T-helper 1 cell treated with Interleukin-12 subunit alpha and Interleukin-12 subunit beta and Interleukin-4 antibody, amounts not matched to agents 30 ng/mL and 1 ng/mL, for 36 hours (primary cell): ENCODE measurements around the gene DMD. TPM values are rescaled to one million over a fixed set of nuclear protein-coding genes. Genes with fewer than 3 reads are reported as not detected.
"Not testable (repeated sequence)": the region's sequence is repeated elsewhere in the genome, so short reads cannot be mapped to it uniquely, and the experiment has no call there.

Experiments
- intact Hi-C: fragments of 100-400 bp; cut with micrococcal nuclease; formaldehyde crosslinking; loops from one replicate; pipeline ENCODE4 v1.15.1; 2024
- total RNA-seq: library from RNA; stranded (reverse); gene quantifications from 2 replicates; pipeline ENCODE4 v1.2.3, GENCODE V29; 2022

DMD gene
- total RNA-seq, 1 donor from 2014 or later: 18.1 TPM

DNA sequence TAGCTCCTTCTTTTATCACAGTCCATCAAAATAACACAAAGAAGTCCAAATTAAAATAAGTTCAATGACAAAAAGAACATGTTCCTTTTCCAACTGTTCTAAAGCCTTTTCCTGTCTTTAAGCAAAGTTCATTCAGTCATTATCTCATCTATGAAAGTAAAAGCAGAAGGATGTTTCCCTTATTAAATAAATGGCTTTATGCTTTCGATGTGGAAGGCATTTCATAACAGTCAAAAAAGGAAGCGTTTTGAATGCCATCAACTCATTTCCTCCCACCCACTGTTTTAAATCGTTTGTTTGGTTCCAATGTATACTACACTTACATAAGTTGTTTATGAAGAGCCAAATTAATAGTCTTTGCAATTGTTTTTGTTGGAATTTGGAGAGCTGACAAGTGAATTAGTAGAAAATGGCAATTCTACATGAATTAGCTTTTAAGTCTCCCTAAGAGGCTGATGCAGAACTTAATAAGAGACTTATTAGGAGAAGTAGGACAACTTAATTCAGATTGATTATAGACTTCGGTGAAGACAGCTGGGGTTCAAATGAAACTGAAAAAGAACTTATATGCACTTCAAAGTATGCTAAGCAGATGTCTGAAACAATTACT, 1746.9 kb downstream of the DMD start:
- intact Hi-C loops: no loop called here

GRCh38 chrX:31461266-31461665, 1750.1 kb downstream of the DMD start:
- intact Hi-C loops: no loop called here

DNA sequence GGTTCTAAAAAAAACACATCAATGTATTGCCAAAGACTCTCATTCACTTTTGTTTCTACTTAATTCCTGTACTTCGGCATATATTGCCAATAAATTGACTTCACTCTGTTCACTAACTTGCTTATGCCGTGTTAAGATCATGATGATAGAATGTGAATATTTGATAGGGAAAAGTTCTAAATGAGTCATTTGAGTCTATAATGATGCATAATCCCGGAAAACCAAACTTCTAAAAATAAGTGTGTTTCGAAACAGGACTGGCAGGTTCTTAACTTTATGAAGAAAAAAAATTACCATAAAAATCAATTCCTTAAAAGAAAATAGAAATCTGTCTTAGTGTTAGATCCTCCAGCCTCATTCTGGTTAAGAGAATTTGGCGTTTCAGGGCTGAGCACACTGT, 1752.0 kb downstream of the DMD start:
- intact Hi-C loops: no loop called here

GRCh38 chrX:31449965-31450364, 1761.4 kb downstream of the DMD start:
- intact Hi-C loops: no loop called here

GRCh38 chrX:31449081-31449480, 1762.3 kb downstream of the DMD start:
- intact Hi-C loops: no loop called here

GRCh38 chrX:31445542-31445941, 1765.8 kb downstream of the DMD start:
- intact Hi-C loops: no loop called here

- intact Hi-C loops: no loop called here
Observed at GRCh38 chrX:31443654-31444053, 1767.7 kb downstream of the DMD start.

GRCh38 chrX:31440546-31440945, 1770.8 kb downstream of the DMD start:
- intact Hi-C loops: no loop called here

- intact Hi-C loops: no loop called here
Observed at GRCh38 chrX:31436424-31436823, 1774.9 kb downstream of the DMD start.

- intact Hi-C loops: no loop called here
Observed at GRCh38 chrX:31435592-31435991, 1775.8 kb downstream of the DMD start.

DNA sequence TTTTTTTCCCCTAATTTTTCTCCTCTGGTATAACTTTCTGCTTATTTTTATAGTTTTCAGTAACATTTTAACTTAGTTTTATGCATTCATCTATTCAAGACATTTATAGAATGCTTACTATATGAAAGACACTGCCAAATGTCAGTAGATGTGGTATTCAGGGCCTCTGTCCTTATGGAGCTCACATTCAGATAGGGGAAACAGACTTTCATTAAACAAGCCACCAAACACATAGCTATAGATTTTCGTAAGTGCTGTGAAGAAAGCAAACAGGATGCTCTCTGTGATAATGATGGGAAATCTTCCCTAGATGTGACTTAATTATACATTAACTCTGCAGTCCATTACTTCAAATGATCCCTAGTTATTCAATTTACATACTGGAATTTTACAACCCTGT, 1777.5 kb downstream of the DMD start:
- intact Hi-C loops: no loop called here

GRCh38 chrX:31429915-31430314, 1781.4 kb downstream of the DMD start:
- intact Hi-C loops: loop anchor here (10.0 kb wide), 1 partner anchor 225 kb away; no protein-coding TSS in a partner anchor

DNA sequence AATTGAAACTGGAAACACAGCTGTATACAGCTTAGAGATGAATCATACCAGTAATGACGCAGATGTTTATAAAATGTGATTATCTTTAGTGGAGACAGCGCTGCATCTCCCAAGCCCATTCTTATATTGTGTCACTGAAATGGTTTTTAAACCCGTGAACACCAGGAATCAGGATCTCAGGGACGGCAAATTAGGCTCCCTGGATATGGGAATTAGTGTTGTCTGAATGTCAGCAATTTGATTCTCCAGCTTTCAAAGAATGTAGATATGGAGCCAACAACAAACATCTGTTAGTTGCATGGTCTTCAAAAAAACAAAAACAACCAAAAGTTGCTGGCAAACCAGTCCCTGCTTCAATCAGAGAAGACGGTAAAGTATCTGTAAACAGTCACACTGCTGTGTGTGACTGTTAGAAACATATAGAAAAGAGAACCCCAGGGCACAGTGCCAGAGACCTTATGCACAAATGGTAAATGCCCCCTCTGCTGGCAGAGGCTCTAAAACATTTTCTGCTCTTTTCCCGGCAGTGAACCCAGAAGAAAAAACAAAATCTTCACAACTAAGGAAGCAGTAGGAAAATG, 1787.7 kb downstream of the DMD start:
- intact Hi-C loops: loop anchor here (1.0 to 10.0 kb wide), 5 partner anchors 211 to 451 kb away; no protein-coding TSS in a partner anchor

- intact Hi-C loops: loop anchor here (5.0 to 10.0 kb wide), 3 partner anchors 209 to 364 kb away; no protein-coding TSS in a partner anchor
Observed at GRCh38 chrX:31421441-31421840, 1789.9 kb downstream of the DMD start.

GRCh38 chrX:31420711-31421151, 1790.6 kb downstream of the DMD start:
- intact Hi-C loops: loop anchor here (5.0 to 10.0 kb wide), 3 partner anchors 208 to 363 kb away; no protein-coding TSS in a partner anchor

DNA sequence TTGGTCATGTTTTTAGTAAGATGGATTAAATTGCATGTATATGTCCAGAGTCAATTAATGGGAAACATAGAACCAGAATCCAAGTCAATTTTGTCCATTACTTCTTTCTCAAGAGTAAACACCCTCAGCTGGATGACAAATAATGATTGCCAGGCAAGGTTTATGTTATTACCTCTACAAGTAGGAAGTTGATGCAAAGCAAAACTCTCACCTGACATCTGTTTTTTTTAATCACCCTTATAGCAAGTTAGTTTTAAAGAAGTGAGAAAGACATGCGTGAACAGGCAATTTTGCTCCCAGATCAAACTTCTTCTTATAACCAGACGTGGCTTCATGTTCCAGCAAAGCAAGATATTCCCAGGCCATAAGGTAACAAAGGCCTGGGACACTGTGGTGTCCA, 1791.0 kb downstream of the DMD start:
- intact Hi-C loops: loop anchor here (5.0 to 10.0 kb wide), 3 partner anchors 208 to 363 kb away; no protein-coding TSS in a partner anchor

GRCh38 chrX:31397119-31397518, 1814.2 kb downstream of the DMD start:
- intact Hi-C loops: no loop called here

- intact Hi-C loops: no loop called here
Observed at GRCh38 chrX:31392513-31392912, 1818.8 kb downstream of the DMD start.

- intact Hi-C loops: no loop called here
Observed at GRCh38 chrX:31388946-31389345, 1822.4 kb downstream of the DMD start.

GRCh38 chrX:31384471-31384870, 1826.9 kb downstream of the DMD start:
- intact Hi-C loops: no loop called here

- intact Hi-C loops: no loop called here
Observed at GRCh38 chrX:31383991-31384390, 1827.4 kb downstream of the DMD start.

- intact Hi-C loops: not testable (repeated sequence)
Observed at GRCh38 chrX:31378973-31379372, 1832.4 kb downstream of the DMD start.

DNA sequence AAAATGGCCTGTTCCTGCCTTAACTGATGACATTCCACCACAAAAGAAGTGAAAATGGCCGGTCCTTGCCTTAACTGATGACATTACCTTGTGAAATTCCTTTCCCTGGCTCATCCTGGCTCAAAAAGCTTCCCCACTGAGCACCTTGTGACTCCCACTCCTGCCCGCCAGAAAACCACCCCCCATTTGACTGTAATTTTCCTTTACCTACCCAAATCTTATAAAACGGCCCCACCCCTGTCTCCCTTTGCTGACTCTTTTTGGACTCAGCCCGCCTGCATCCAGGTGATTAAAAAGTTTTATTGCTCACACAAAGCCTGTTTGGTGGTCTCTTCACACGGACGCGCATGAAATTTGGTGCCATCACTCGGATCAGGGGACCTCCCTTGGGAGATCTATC, 1833.5 kb downstream of the DMD start:
- intact Hi-C loops: not testable (repeated sequence)
